Right ventricle myocardium superior (tissue), 1 donor: ENCODE results near the gene DGKE. TPM values are rescaled to one million over a fixed set of nuclear protein-coding genes. Genes with fewer than 3 reads are reported as not detected.

ENCODE experiments used
- total RNA-seq: library from RNA; stranded (reverse); fragmentation: NEBNext Ultra II Directional; extraction: Animal tissue kit (Norgen Biotek cat#: 25700); gene quantifications from one replicate; pipeline ENCODE4 v1.2.1, GENCODE V29; 2021
- donor health status: DM: no; HTN: yes; CAD: no; lungs with severe emphysema.

DGKE gene
- total RNA-seq, 1 donor from 2014 or later, result 3.0 TPM

Other genes starting within 250 kb of the DGKE start
- gene NOG, start 240.5 kb upstream of the DGKE start, total RNA-seq, result 0.65 TPM
- gene C17orf67, start 231 bp upstream of the DGKE start, total RNA-seq, result 1.1 TPM
- 15.4 TPM for gene TRIM25, start 79.9 kb downstream of the DGKE start, total RNA-seq
- gene COIL, start 126.9 kb downstream of the DGKE start, total RNA-seq, result 8.0 TPM
- gene SCPEP1, start 144.0 kb downstream of the DGKE start, total RNA-seq, result 88.4 TPM